CD4-positive, alpha-beta T cell treated with Interleukin-6 at 100 ng/mL for 8 hours (primary cell): ENCODE measurements around the gene UBAP1.
"Not testable (repeated sequence)": the region's sequence is repeated elsewhere in the genome, so short reads cannot be mapped to it uniquely, and the experiment has no call there.

ENCODE experiments used
- DNase-seq: peaks from one replicate; pipeline ENCODE4 v3.0.0-alpha.2; 2020; ENCODE audit warnings: mixed read lengths, low spot score

Gene UBAP1

DNA sequence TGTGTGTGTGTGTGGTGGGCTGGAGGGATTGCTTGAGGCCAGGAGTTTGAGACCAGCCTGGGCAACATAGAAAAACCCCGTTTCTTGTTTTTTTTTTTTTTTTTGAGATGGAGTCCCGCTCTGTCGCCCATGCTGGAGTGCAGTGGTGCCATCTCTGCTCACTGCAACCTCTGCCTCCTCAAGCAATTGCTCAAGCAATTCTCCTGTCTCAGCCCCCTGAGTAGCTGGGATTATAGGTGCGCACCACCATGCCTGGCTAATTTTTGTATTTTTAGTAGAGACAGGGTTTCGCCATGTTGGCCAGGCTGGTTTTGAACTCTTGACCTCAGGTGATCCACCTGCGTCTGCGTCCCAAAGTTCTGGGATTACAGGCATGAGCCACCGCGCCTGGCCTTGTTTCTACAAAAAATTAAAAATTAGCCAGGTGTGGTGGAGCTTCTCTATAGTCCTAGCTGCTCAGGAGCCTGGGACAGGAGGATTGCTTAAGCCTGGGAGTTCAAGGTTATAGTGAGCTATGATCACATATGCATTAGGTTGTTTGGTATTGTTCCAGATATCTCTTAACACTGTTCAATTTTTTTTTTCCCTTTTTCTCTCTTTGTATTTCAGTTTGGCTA, 47.4 kb downstream of the UBAP1 start:
- DNase-seq = not testable (repeated sequence)

GRCh38 chr9:34227445-34227844, 48.6 kb downstream of the UBAP1 start:
- DNase-seq = no peak

- DNase-seq = no peak
Measured at GRCh38 chr9:34230556-34230955, 51.7 kb downstream of the UBAP1 start.

- DNase-seq = no peak
Measured at GRCh38 chr9:34232201-34232600, 53.4 kb downstream of the UBAP1 start.

DNA sequence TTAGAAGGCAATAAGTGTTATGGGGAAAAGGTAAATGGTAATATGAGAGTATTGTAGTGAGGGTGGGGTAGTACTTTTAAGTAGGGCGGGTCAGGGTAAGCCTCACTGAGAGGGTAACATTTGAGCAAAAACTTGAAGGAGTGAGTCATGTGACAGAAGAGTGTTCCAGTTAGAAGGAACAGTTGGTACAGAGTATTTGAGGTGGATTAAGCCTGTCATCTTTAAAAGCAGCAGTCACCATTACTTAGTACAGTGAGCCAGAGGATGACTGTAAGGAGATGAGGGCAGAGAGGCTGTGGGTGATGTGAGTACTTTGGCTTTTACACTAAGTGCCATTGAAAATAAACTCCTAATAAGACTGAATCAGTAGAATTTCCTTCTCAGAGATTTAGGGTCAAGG, 54.8 kb downstream of the UBAP1 start:
- DNase-seq = no peak

- no peak for DNase-seq
Measured at GRCh38 chr9:34237836-34238235, 59.0 kb downstream of the UBAP1 start.

- DNase-seq = no peak
Measured at GRCh38 chr9:34240006-34240405, 61.2 kb downstream of the UBAP1 start.

DNA sequence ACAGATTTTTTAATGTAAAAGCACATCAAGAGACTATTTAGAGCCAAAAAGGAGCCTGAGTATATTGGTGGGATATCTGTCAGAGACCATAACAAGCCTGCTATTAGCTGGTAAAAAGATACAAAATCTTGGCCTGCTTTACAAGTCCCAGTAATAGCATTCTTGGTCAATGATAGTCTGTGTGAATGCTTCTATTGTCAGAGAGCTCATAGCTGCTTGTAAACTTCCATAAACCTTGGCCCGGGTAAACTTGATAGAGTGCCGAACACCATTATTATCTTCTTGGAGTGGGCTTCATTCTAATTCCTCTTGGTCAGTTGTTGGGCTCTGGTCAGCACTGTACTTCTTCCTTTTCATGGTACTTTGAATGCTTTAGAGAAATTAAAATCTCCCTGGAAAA, 64.0 kb downstream of the UBAP1 start:
- no peak for DNase-seq

- not testable (repeated sequence) for DNase-seq
Measured at GRCh38 chr9:34245212-34245611, 66.4 kb downstream of the UBAP1 start.

DNA sequence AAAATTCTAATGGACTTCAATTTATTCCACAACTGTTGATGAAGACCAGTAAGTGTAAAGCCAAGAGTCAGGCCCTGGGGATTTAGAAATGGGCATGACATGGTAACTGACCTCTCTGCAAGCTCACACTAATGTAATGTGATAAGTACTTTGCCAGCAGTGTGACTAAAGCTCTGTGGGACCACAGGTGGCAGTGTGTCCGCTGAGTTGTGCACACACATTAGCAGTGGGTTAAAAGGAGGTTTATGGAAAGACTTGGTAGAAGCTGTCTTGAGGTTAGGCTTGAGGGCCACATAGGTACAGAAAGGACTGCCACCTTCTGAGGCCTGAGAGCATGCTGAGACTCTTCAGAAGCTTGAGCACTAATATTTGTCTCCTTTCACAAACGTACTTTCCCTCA, 67.6 kb downstream of the UBAP1 start:
- no peak for DNase-seq

GRCh38 chr9:34247782-34248181, 68.9 kb downstream of the UBAP1 start:
- DNase-seq = not testable (repeated sequence)

DNA sequence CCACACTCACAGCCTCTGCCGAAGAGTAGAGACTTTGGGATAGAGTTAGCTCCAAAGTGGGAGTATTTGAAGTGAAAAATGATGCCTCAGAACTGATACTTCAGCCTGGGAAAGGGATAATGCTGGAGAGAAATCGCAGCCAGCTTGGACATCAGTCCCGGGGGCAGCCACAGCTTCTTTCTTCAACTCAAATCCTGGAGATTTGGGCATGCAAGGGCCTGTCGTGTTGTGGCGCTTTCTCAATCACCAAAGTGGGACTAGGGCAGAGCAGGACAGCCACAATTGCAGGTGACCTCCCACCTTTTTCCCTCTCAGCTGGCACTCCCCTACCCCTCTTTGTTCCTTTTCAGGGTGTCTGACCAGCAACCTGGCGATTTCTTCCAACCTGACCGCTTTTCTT, 70.4 kb downstream of the UBAP1 start:
- no peak for DNase-seq

DNA sequence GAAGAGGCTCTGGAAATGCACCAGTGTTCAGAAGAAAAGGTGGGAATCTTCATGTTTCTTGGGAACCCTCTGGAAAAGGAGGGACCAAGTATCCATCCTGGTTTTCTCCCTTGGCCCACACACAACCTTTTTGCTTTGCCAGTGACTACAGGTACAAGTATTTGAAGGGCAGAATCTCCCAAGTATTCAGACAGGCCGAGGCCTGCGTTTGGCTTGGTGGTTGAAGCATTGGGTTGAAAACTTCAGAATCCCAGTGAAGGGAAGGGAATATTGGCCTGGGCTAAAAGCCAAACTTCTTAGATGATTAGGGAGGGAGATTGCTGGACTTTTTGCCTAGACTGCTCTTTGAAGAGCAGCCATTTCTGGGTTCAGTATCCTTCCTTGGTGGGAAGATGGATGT, 71.9 kb downstream of the UBAP1 start:
- no peak for DNase-seq

GRCh38 chr9:34252016-34252415, 73.2 kb downstream of the UBAP1 start:
- no peak for DNase-seq

- DNase-seq = peak; percentile 62
Measured at GRCh38 chr9:34252670-34253459, 74.0 kb downstream of the UBAP1 start.

- DNase-seq = no peak
Measured at GRCh38 chr9:34253460-34253837, 74.6 kb downstream of the UBAP1 start.

GRCh38 chr9:34254141-34254913, 75.5 kb downstream of the UBAP1 start:
- no peak for DNase-seq

DNA sequence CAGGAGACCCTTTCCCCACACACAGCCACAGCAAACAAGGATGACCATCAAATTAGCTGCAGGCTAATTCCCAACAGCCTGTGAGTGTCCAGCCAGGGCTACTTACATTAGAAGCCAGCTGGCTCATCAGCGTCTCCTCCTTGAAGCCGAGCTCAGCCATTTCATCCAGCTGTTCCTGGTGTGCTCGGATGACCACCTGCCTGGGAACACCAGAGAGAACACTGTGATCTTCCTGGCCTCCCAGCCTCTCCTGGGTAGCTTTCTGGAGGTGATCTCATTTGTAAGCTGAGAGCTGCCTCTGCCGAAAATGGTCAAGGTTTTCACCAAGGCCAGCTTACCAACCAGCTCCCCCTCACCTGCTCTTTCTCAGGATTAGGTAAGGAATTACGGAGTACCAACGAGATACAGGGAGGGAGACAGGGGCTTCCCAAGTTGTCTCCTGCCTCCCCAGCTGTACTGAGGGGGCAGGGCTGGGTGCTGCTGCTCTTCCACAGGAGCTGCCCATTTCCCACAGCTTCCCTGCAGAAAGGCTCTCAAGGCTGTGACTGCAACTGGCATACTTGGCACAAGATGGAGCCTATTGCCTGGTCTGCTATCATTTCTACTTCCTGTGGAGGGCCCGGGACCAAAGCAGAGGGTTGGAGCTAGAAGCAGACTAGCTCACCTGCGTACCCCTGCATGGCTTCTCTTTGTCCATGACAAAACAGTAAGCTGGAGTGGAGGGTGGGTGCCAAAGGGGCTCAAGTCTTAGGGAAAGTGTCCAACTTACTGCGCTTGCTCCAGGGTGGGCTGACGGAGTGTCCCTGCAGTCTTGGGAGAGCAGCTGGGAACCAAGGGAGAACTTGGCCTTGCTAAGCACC, 76.4 kb downstream of the UBAP1 start:
- DNase-seq = no peak

GRCh38 chr9:34256104-34256503, 77.3 kb downstream of the UBAP1 start:
- no peak for DNase-seq

DNA sequence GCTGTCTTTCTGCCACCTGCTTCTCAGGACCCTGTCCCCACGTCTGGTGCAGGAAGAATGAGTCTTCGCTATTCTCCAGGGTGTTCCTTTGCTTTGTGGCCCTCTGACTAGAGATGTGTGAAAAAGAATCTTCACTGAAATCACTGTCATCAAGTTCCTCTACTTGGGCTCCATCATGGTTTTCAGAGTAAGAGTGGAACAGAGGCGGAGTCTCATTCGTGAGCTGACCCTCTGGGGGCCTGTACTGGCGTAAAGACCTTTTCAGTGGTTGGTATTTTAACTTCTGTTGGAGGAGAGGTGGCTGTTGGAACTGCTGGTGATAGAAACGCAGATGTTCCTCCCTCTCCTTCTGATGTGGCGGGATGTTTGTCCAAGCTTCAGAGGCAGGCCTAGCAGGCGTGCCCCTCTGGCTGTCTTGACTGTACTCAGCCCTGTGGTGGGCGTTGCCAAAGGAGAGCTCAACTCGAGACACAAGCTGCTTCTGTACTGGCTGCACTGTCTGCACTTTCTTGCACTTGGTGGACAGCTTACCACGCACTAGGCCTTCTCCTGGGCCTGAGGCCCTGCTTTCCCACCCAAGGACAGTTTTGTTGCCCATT, 78.2 kb downstream of the UBAP1 start:
- DNase-seq = no peak

DNA sequence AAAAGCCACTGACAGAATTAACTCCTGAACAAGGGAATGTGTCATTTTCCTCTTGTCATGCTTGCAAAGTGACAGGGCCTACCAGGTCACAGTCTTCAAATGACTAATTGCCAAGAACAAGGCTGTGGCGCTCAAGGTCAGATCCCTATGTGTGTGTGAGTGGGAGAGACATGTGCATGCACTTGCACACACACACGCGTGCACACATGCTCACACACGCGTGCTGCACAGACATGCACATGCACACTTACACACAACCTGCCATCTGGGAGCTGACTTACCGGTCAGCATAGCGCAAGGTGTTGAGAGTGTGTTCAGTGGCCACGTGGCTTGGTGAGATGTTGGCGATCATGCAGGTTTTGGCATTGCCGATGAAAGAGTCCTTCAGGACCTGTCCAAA, 80.5 kb downstream of the UBAP1 start:
- DNase-seq = no peak

- no peak for DNase-seq
Measured at GRCh38 chr9:34262971-34263370, 84.1 kb downstream of the UBAP1 start.
